Activated CD8-positive, alpha-beta memory T cell treated with anti-CD3 and anti-CD28 coated beads, Interleukin-2, amount 10 ng/mL, durations not matched to agents 7 days and 5 days (primary cell): Measurements from ENCODE around the gene CYP4A11. TPM values are rescaled to one million over a fixed set of nuclear protein-coding genes. Genes with fewer than 3 reads are reported as not detected.
"Not testable (repeated sequence)": the region's sequence is repeated elsewhere in the genome, so short reads cannot be mapped to it uniquely, and the experiment has no call there.

Experiments used
- ATAC-seq: fragments of 150-1000 bp; cut with Tn5 transposase; one replicate; pipeline ENCODE4 v1.10.0; 2021; ENCODE audit warnings: moderate library complexity
- CTCF ChIA-PET: fragments of 350-600 bp; sonication (Branson Sonifier 250); formaldehyde crosslinking; loops from one replicate; lab custom pipeline; 2021; ENCODE audit warnings: antibody characterized with exemption; lab: Charles Lee
- DNase-seq: peaks from one replicate; pipeline ENCODE4 v3.0.0-alpha.2; 2020
- H3K27ac Mint-ChIP-seq: one replicate; pipeline ENCODE4 v1.8.0; 2021; ENCODE audit warnings: mild to moderate bottlenecking, mixed read lengths
- H3K27me3 Mint-ChIP-seq: one replicate; pipeline ENCODE4 v1.8.0; 2021; ENCODE audit warnings: mixed read lengths
- H3K36me3 Mint-ChIP-seq: one replicate; pipeline ENCODE4 v1.8.0; 2021; ENCODE audit warnings: mild to moderate bottlenecking, mixed read lengths
- H3K4me1 Mint-ChIP-seq: one replicate; pipeline ENCODE4 v1.8.0; 2021; ENCODE audit warnings: mixed read lengths
- H3K4me3 Mint-ChIP-seq: one replicate; pipeline ENCODE4 v1.8.0; 2021; ENCODE audit warnings: mild to moderate bottlenecking, moderate library complexity, mixed read lengths
- H3K9me3 Mint-ChIP-seq: one replicate; pipeline ENCODE4 v1.8.0; 2022; ENCODE audit warnings: low read depth, mixed read lengths
- total RNA-seq, 2 experiments: library from RNA; stranded (reverse); gene quantifications; one replicate each; pipeline ENCODE4 v1.2.3, GENCODE V29; 2021

The CYP4A11 gene
- total RNA-seq, result not detected

- Mint-ChIP-seq H3K36me3 (no peaks in the 10 kb centered on the region), H3K27me3 (peaks cover 37% of the 10 kb centered on the region), H3K4me1 (no peaks in the 10 kb centered on the region), H3K9me3 (no peaks in the 10 kb centered on the region), H3K4me3 (no peak within 1 kb of the TSS), H3K27ac (no peak within 1 kb of the TSS)
- DNase-seq (no peak), ATAC-seq (no peak)
- CTCF ChIA-PET, result no interaction called here
These were observed at the start of gene CYP4A11 for GRCh38 chr1:46941135-46941694. Gene CYP4A11, minus strand, starts transcription at chr1:46941476. Its CDS starts 43 bp downstream, at chr1:46941433.

GRCh38 chr1:46990541-46990940 is 49.3 kb upstream of the CYP4A11 start:
- H3K4me1 Mint-ChIP-seq, ATAC-seq, DNase-seq, H3K27ac Mint-ChIP-seq, CTCF ChIA-PET, H3K9me3 Mint-ChIP-seq, H3K4me3 Mint-ChIP-seq, H3K36me3 Mint-ChIP-seq: not testable (repeated sequence)
- H3K27me3 Mint-ChIP-seq, result peaks cover 28% of the 10 kb centered on the region

GRCh38 chr1:46983830-46984586 is 42.7 kb upstream of the CYP4A11 start:
- H3K9me3 Mint-ChIP-seq, result no peaks in the 10 kb centered on the region
- no peak for DNase-seq
- no peak overlapping the region for H3K27ac Mint-ChIP-seq
- no peaks in the 10 kb centered on the region for H3K36me3 Mint-ChIP-seq
- CTCF ChIA-PET, result no interaction called here
- ATAC-seq, result no peak
- H3K27me3 Mint-ChIP-seq, result peaks cover 31% of the 10 kb centered on the region
- no peak overlapping the region for H3K4me3 Mint-ChIP-seq
- no peaks in the 10 kb centered on the region for H3K4me1 Mint-ChIP-seq

- H3K4me3 Mint-ChIP-seq, result no peak overlapping the region
- no peak for ATAC-seq
These were observed 42.0 kb upstream of the CYP4A11 start for GRCh38 chr1:46983166-46983829.

GRCh38 chr1:46969014-46969619 is 27.8 kb upstream of the CYP4A11 start:
- H3K36me3 Mint-ChIP-seq, result no peaks in the 10 kb centered on the region
- H3K4me1 Mint-ChIP-seq, result no peaks in the 10 kb centered on the region
- no peaks in the 10 kb centered on the region for H3K9me3 Mint-ChIP-seq
- no peak overlapping the region for H3K4me3 Mint-ChIP-seq
- CTCF ChIA-PET, result interaction anchor here (1.5 kb wide), 1 partner anchor 19 kb away, joined by 3 read pairs; no protein-coding TSS in a partner anchor
- no peak for ATAC-seq
- H3K27ac Mint-ChIP-seq, result no peak overlapping the region
- peaks cover 32% of the 10 kb centered on the region for H3K27me3 Mint-ChIP-seq
- DNase-seq, result no peak

More at GRCh38 chr1:46983166-46983829, 42.0 kb upstream of the CYP4A11 start:
- CTCF ChIA-PET, result no interaction called here
- no peak for DNase-seq
- H3K27me3 Mint-ChIP-seq, result peaks cover 33% of the 10 kb centered on the region
- H3K27ac Mint-ChIP-seq, result no peak overlapping the region
- no peaks in the 10 kb centered on the region for H3K9me3 Mint-ChIP-seq
- no peaks in the 10 kb centered on the region for H3K4me1 Mint-ChIP-seq
- H3K36me3 Mint-ChIP-seq, result no peaks in the 10 kb centered on the region

GRCh38 chr1:46962272-46962671 is 21.0 kb upstream of the CYP4A11 start:
- H3K27me3 Mint-ChIP-seq, result peaks cover 26% of the 10 kb centered on the region
- H3K36me3 Mint-ChIP-seq, H3K9me3 Mint-ChIP-seq, ATAC-seq, CTCF ChIA-PET, H3K4me1 Mint-ChIP-seq, DNase-seq, H3K27ac Mint-ChIP-seq, H3K4me3 Mint-ChIP-seq: not testable (repeated sequence)

- no peak overlapping the region for H3K27ac Mint-ChIP-seq
- no peaks in the 10 kb centered on the region for H3K4me1 Mint-ChIP-seq
- DNase-seq (no peak), ATAC-seq (no peak)
- CTCF ChIA-PET, result no interaction called here
- peaks cover 32% of the 10 kb centered on the region for H3K27me3 Mint-ChIP-seq
- no peaks in the 10 kb centered on the region for H3K9me3 Mint-ChIP-seq
- H3K36me3 Mint-ChIP-seq, result no peaks in the 10 kb centered on the region
- H3K4me3 Mint-ChIP-seq, result no peak overlapping the region
These were observed 19.9 kb upstream of the CYP4A11 start for GRCh38 chr1:46961066-46961758.

- Mint-ChIP-seq H3K9me3 (no peaks in the 10 kb centered on the region), H3K27me3 (peaks cover 32% of the 10 kb centered on the region), H3K4me1 (no peaks in the 10 kb centered on the region), H3K4me3 (no peak overlapping the region), H3K36me3 (no peaks in the 10 kb centered on the region), H3K27ac (no peak overlapping the region)
- ATAC-seq (no peak), DNase-seq (no peak)
- CTCF ChIA-PET, result no interaction called here
These were observed 19.0 kb upstream of the CYP4A11 start for GRCh38 chr1:46960250-46960649.

GRCh38 chr1:46955116-46955515 is 13.8 kb upstream of the CYP4A11 start:
- ATAC-seq, result not testable (repeated sequence)

GRCh38 chr1:46953847-46954246 is 12.6 kb upstream of the CYP4A11 start:
- ATAC-seq, DNase-seq, H3K27ac Mint-ChIP-seq, CTCF ChIA-PET, H3K36me3 Mint-ChIP-seq, H3K4me3 Mint-ChIP-seq, H3K9me3 Mint-ChIP-seq: not testable (repeated sequence)
- Mint-ChIP-seq H3K27me3 (peaks cover 29% of the 10 kb centered on the region), H3K4me1 (peaks cover 17% of the 10 kb centered on the region)

More at GRCh38 chr1:46955116-46955515, 13.8 kb upstream of the CYP4A11 start:
- DNase-seq, H3K27ac Mint-ChIP-seq, H3K36me3 Mint-ChIP-seq, H3K4me3 Mint-ChIP-seq, H3K9me3 Mint-ChIP-seq, CTCF ChIA-PET: not testable (repeated sequence)
- peaks cover 10% of the 10 kb centered on the region for H3K4me1 Mint-ChIP-seq
- H3K27me3 Mint-ChIP-seq, result peaks cover 38% of the 10 kb centered on the region

GRCh38 chr1:46949417-46949666 is 8.1 kb upstream of the CYP4A11 start:
- Mint-ChIP-seq H3K4me1 (peaks cover 28% of the 10 kb centered on the region), H3K27me3 (peaks cover 24% of the 10 kb centered on the region)
- DNase-seq, H3K27ac Mint-ChIP-seq, ATAC-seq, H3K36me3 Mint-ChIP-seq, H3K9me3 Mint-ChIP-seq, H3K4me3 Mint-ChIP-seq, CTCF ChIA-PET: not testable (repeated sequence)

- CTCF ChIA-PET, result no interaction called here
- Mint-ChIP-seq H3K9me3 (no peaks in the 10 kb centered on the region), H3K36me3 (peaks cover 2% of the 10 kb centered on the region), H3K4me1 (peaks cover 28% of the 10 kb centered on the region), H3K27me3 (peaks cover 29% of the 10 kb centered on the region), H3K4me3 (no peak overlapping the region), H3K27ac (no peak overlapping the region)
- DNase-seq (no peak), ATAC-seq (no peak)
These were observed 7.5 kb upstream of the CYP4A11 start for GRCh38 chr1:46948629-46949416.
